Testis (tissue), 2 donors: ENCODE measurements around the gene DPP10.

Experiments
- CTCF ChIP-seq, 3 experiments: fragments of 450-650 bp in 2 of 3; fragments of 200-600 bp in 1 of 3; sonication (generic) in 1 of 3; IDR thresholded peaks; one replicate each; pipeline ENCODE4 v1.5.1; 2016 to 2019; ENCODE audit warnings: antibody characterized with exemption in 3 of 3, mild to moderate bottlenecking in 2 of 3, moderate library complexity in 1 of 3
- POLR2A ChIP-seq: fragments of 450-650 bp; IDR thresholded peaks from one replicate; pipeline ENCODE4 v1.6.1; 2017; ENCODE audit warnings: antibody characterized with exemption, mild to moderate bottlenecking, moderate library complexity

GRCh38 chr2:115094441-115094840, 652.0 kb downstream of the DPP10 start:
- TF ChIP-seq CTCF (IDR thresholded peaks at IDR 0.05) (no peak), POLR2A (no peak)
